Measurements from ENCODE around the gene PDE8B.

DNA sequence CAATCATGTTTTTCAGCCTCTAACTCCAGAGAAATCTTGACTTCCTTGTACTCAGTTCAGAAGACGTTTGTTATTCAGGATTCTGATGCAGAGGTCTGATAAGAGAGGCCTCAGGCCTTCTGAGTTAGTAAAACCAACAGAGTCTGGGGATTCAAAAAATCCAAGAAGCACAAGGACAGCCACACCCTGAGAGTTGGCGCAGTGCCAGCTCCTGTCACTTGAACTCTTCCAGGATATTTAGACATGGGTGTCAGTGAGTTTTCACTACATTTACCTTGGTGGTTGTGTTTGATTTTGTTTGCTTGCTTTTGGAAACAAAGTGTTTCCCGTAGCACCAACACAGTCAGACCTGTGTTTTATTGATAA is 41.6 kb upstream of the PDE8B start:
- TF ChIP-seq ZNF70 (CRISPR knock-in tag; IDR thresholded peaks at IDR 0.05): no peak
- TF ChIP-seq, protein P1, sequence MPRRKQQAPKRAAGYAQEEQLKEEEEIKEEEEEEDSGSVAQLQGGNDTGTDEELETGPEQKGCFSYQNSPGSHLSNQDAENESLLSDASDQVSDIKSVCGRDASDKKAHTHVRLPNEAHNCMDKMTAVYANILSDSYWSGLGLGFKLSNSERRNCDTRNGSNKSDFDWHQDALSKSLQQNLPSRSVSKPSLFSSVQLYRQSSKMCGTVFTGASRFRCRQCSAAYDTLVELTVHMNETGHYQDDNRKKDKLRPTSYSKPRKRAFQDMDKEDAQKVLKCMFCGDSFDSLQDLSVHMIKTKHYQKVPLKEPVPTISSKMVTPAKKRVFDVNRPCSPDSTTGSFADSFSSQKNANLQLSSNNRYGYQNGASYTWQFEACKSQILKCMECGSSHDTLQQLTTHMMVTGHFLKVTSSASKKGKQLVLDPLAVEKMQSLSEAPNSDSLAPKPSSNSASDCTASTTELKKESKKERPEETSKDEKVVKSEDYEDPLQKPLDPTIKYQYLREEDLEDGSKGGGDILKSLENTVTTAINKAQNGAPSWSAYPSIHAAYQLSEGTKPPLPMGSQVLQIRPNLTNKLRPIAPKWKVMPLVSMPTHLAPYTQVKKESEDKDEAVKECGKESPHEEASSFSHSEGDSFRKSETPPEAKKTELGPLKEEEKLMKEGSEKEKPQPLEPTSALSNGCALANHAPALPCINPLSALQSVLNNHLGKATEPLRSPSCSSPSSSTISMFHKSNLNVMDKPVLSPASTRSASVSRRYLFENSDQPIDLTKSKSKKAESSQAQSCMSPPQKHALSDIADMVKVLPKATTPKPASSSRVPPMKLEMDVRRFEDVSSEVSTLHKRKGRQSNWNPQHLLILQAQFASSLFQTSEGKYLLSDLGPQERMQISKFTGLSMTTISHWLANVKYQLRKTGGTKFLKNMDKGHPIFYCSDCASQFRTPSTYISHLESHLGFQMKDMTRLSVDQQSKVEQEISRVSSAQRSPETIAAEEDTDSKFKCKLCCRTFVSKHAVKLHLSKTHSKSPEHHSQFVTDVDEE (CRISPR knock-in tag; IDR thresholded peaks at IDR 0.05): no peak
- no peak for TF ChIP-seq PPARA (CRISPR knock-in tag; IDR thresholded peaks at IDR 0.05; ENCODE audit: borderline replicate concordance)
- TF ChIP-seq, protein P2, sequence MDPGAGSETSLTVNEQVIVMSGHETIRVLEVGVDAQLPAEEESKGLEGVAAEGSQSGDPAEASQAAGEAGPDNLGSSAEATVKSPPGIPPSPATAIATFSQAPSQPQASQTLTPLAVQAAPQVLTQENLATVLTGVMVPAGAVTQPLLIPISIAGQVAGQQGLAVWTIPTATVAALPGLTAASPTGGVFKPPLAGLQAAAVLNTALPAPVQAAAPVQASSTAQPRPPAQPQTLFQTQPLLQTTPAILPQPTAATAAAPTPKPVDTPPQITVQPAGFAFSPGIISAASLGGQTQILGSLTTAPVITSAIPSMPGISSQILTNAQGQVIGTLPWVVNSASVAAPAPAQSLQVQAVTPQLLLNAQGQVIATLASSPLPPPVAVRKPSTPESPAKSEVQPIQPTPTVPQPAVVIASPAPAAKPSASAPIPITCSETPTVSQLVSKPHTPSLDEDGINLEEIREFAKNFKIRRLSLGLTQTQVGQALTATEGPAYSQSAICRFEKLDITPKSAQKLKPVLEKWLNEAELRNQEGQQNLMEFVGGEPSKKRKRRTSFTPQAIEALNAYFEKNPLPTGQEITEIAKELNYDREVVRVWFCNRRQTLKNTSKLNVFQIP (CRISPR knock-in tag; IDR thresholded peaks at IDR 0.05; ENCODE audit: borderline replicate concordance, low read depth): no peak
